SK-N-SH (cell line): ENCODE measurements around the gene TEKT5. TPM values are rescaled to one million over a fixed set of nuclear protein-coding genes. Genes with fewer than 3 reads are reported as not detected.

Experiments used
- CTCF ChIA-PET: fragments of 300-600, 350-600 bp; formaldehyde crosslinking; extraction: SDS; loops from one replicate; lab custom pipeline; 2021; lab: Yijun Ruan, JAX
- POLR2A ChIA-PET: fragments of 350-600 bp; sonication (Branson Sonifier 250); formaldehyde crosslinking; extraction: SDS; loops from one replicate; lab custom pipeline; 2020; ENCODE audit warnings: antibody characterized with exemption, inconsistent platforms; lab: Yijun Ruan, JAX
- DNase-seq: peaks from one replicate; pipeline ENCODE4 v3.0.0; 2012
- H2AFZ ChIP-seq: fragments of 200-600 bp; sonication (generic); 2 replicates; pipeline ENCODE4 v1.8.1; 2016; ENCODE audit warnings: antibody characterized with exemption, mild to moderate bottlenecking, low read depth
- H3F3A ChIP-seq: fragments of 200-600 bp; sonication (generic); replicated peaks from 2 replicates; pipeline ENCODE3; 2016; ENCODE audit warnings: antibody characterized with exemption, mild to moderate bottlenecking; ENCODE audit not compliant: insufficient read depth
- H3K27ac ChIP-seq, 2 experiments: fragments of 200-500 bp in 1 of 2; fragments of 200-600 bp in 1 of 2; sonication (Bioruptor generic) in 1 of 2; sonication (generic), shearing (Covaris generic) in 1 of 2; 2 replicates each; pipeline versions ENCODE4 v1.5.1 to v1.6.1; 2014 to 2016; ENCODE audit warnings: low read depth in 2 of 2, inconsistent platforms in 1 of 2, low read length in 1 of 2, mild to moderate bottlenecking in 1 of 2, mixed read lengths in 1 of 2
- H3K27me3 ChIP-seq: fragments of 200-600 bp; sonication (generic), shearing (Covaris generic); 2 replicates; pipeline ENCODE4 v1.6.1; 2016; ENCODE audit warnings: mixed run types; ENCODE audit not compliant: insufficient read depth
- H3K36me3 ChIP-seq, 2 experiments: fragments of 200-500 bp in 1 of 2; fragments of 200-600 bp in 1 of 2; sonication (Bioruptor generic) in 1 of 2; sonication (generic) in 1 of 2; replicated peaks in 1 of 2; 2 replicates each; pipeline versions ENCODE3 to v1.5.1; 2014 to 2016; ENCODE audit warnings: low read length in 1 of 2, mild to moderate bottlenecking in 1 of 2; ENCODE audit not compliant: insufficient read depth in 2 of 2, control insufficient read depth in 1 of 2
- H3K4me1 ChIP-seq, 2 experiments: fragments of 200-500 bp in 1 of 2; fragments of 200-600 bp in 1 of 2; sonication (Bioruptor generic) in 1 of 2; sonication (generic), shearing (Covaris generic) in 1 of 2; 2 replicates each; pipeline versions ENCODE4 v1.5.1 to v1.6.1; 2014 to 2016; ENCODE audit warnings: low read depth in 1 of 2, low read length in 1 of 2, mixed run types in 1 of 2; ENCODE audit not compliant: insufficient read depth in 2 of 2, control insufficient read depth in 1 of 2
- H3K4me2 ChIP-seq: fragments of 200-600 bp; sonication (generic), shearing (Covaris generic); 2 replicates; pipeline ENCODE4 v1.6.1; 2017; ENCODE audit warnings: mixed run types
- H3K4me3 ChIP-seq, 2 experiments: fragments of 200-500 bp in 1 of 2; fragments of 200-600 bp in 1 of 2; sonication (Bioruptor generic) in 1 of 2; sonication (generic), shearing (Covaris generic) in 1 of 2; 2 replicates each; pipeline versions ENCODE4 v1.5.1 to v1.8.1; 2014 to 2016; ENCODE audit warnings: low read depth in 2 of 2, inconsistent platforms in 1 of 2, low read length in 1 of 2, mild to moderate bottlenecking in 1 of 2, mixed read lengths in 1 of 2, moderate library complexity in 1 of 2
- H3K79me2 ChIP-seq: fragments of 200-600 bp; sonication (generic); 2 replicates; pipeline ENCODE4 v1.8.1; 2017; ENCODE audit warnings: mild to moderate bottlenecking; ENCODE audit not compliant: insufficient read depth
- H3K9ac ChIP-seq: fragments of 200-600 bp; sonication (generic); 2 replicates; pipeline ENCODE4 v1.6.1; 2017; ENCODE audit warnings: mixed run types
- H3K9me2 ChIP-seq: fragments of 200-600 bp; sonication (generic); 2 replicates; pipeline ENCODE4 v1.6.1; 2017; ENCODE audit warnings: mixed run types
- H3K9me3 ChIP-seq: fragments of 200-600 bp; sonication (generic); 2 replicates; pipeline ENCODE4 v1.6.1; 2017; ENCODE audit warnings: mixed run types, mild to moderate bottlenecking, moderate library complexity
- H4K20me1 ChIP-seq: fragments of 200-600 bp; sonication (generic); 2 replicates; pipeline ENCODE4 v1.6.1; 2017; ENCODE audit warnings: mild to moderate bottlenecking, mixed run types; ENCODE audit not compliant: insufficient read depth
- CTCF ChIP-seq: fragments of 200-600 bp; sonication (generic); IDR thresholded peaks from 2 replicates; pipeline ENCODE4 v1.6.1; 2017; ENCODE audit warnings: antibody characterized with exemption, mild to moderate bottlenecking, moderate library complexity
- ELF1 ChIP-seq: IDR thresholded peaks from 2 replicates; pipeline ENCODE4 v1.4.0; 2012
- FOXJ3 ChIP-seq: sonication (generic); formaldehyde crosslinking; IDR thresholded peaks from 2 replicates; pipeline ENCODE4 v1.5.1; 2020; ENCODE audit warnings: mild to moderate bottlenecking, missing genetic modification reagents
- FOXM1 ChIP-seq: IDR thresholded peaks from 2 replicates; pipeline ENCODE4 v1.4.0; 2012; ENCODE audit warnings: low read depth, mild to moderate bottlenecking
- GABPA ChIP-seq: IDR thresholded peaks from 2 replicates; pipeline ENCODE4 v1.4.0; 2012; ENCODE audit warnings: low read depth, mild to moderate bottlenecking
- GATA2 ChIP-seq: sonication (generic); formaldehyde crosslinking; IDR thresholded peaks from 2 replicates; pipeline ENCODE4 v1.5.0; 2020; ENCODE audit warnings: mild to moderate bottlenecking, missing genetic modification reagents
- MXI1 ChIP-seq: IDR thresholded peaks from 2 replicates; pipeline ENCODE4 v1.6.1; 2012; ENCODE audit warnings: mild to moderate bottlenecking, low read depth, low read length, improper control_type of control experiment
- NFIC ChIP-seq: IDR thresholded peaks from 2 replicates; pipeline ENCODE4 v1.4.0; 2012; ENCODE audit warnings: borderline replicate concordance
- RCOR1 ChIP-seq: fragments of 150-350 bp; IDR thresholded peaks from 2 replicates; pipeline ENCODE4 v1.6.1; 2017; ENCODE audit warnings: antibody characterized with exemption, low read length
- SIN3A ChIP-seq: IDR thresholded peaks from 2 replicates; pipeline ENCODE4 v1.6.1; 2012; ENCODE audit warnings: low read depth, mild to moderate bottlenecking, low read length, moderate library complexity, borderline replicate concordance
- SMC3 ChIP-seq: IDR thresholded peaks from 2 replicates; pipeline ENCODE4 v1.6.1; 2012; ENCODE audit warnings: low read depth, low read length, improper control_type of control experiment
- TAF1 ChIP-seq: IDR thresholded peaks from 2 replicates; pipeline ENCODE4 v1.6.1; 2012; ENCODE audit warnings: low read depth, mild to moderate bottlenecking, low read length, moderate library complexity, borderline replicate concordance
- TEAD4 ChIP-seq: IDR thresholded peaks from 2 replicates; pipeline ENCODE4 v1.4.0; 2012; ENCODE audit warnings: mild to moderate bottlenecking, borderline replicate concordance; ENCODE audit not compliant: insufficient read depth
- USF1 ChIP-seq: IDR thresholded peaks from 2 replicates; pipeline ENCODE4 v1.4.0; 2012; ENCODE audit warnings: low read depth, borderline replicate concordance
- USF2 ChIP-seq: fragments of 150-350 bp; IDR thresholded peaks from 2 replicates; pipeline ENCODE4 v1.6.1; 2017; ENCODE audit warnings: antibody characterized with exemption, low read length, low read depth, borderline replicate concordance
- YY1 ChIP-seq: IDR thresholded peaks from 2 replicates; pipeline ENCODE4 v1.4.0; 2012; ENCODE audit warnings: low read depth, mild to moderate bottlenecking
- WGBS: methylation state at CpG from one replicate; pipeline ENCODE4 v1.1.6; 2017; ENCODE audit warnings: low lambda C conversion rate; 5-methylcytosine and 5-hydroxymethylcytosine counted together
- polyA plus RNA-seq, 3 experiments: library from polyadenylated mRNA; depleted of rRNA; stranded (reverse); fragments of >200 nt; gene quantifications; 2 replicates each; pipeline ENCODE4 v1.2.3, GENCODE V29; 2012
- TF ChIP-seq, protein P1 (sequence below): IDR thresholded peaks from 2 replicates; pipeline ENCODE4 v1.6.1; 2012; ENCODE audit warnings: mild to moderate bottlenecking, low read depth, low read length, moderate library complexity
- TF ChIP-seq, protein P2 (sequence below): IDR thresholded peaks from 2 replicates; pipeline ENCODE4; 2012

The TEKT5 gene
- polyA plus RNA-seq, 1 of the 3 experiments (the other 2 are of a cell fraction): not detected

GRCh38 chr16:10662212-10662611 is 32.5 kb downstream of the TEKT5 start:
- Histone ChIP-seq H2AFZ (no peak overlapping the region), H3K4me3 (no peak overlapping the region), H3K9me2 (no peaks in the 10 kb centered on the region), H3K4me1 (no peaks in the 10 kb centered on the region), H3F3A (no peaks in the 10 kb centered on the region), H3K36me3 (no peaks in the 10 kb centered on the region), H3K9me3 (no peaks in the 10 kb centered on the region), H3K9ac (no peak overlapping the region), H4K20me1 (no peaks in the 10 kb centered on the region), H3K4me2 (no peak overlapping the region), H3K79me2 (no peaks in the 10 kb centered on the region), H3K27me3 (no peaks in the 10 kb centered on the region), H3K27ac (no peak overlapping the region)
- TF ChIP-seq TEAD4 (no peak), MXI1 (no peak), NFIC (no peak), CTCF (no peak), YY1 (no peak), RCOR1 (no peak), TAF1 (no peak), FOXM1 (no peak), SIN3A (no peak), USF2 (no peak), FOXJ3 (CRISPR knock-in tag) (no peak), SMC3 (no peak), USF1 (no peak), ELF1 (no peak), GATA2 (CRISPR knock-in tag) (no peak), GABPA (no peak)
- TF ChIP-seq, protein P1, sequence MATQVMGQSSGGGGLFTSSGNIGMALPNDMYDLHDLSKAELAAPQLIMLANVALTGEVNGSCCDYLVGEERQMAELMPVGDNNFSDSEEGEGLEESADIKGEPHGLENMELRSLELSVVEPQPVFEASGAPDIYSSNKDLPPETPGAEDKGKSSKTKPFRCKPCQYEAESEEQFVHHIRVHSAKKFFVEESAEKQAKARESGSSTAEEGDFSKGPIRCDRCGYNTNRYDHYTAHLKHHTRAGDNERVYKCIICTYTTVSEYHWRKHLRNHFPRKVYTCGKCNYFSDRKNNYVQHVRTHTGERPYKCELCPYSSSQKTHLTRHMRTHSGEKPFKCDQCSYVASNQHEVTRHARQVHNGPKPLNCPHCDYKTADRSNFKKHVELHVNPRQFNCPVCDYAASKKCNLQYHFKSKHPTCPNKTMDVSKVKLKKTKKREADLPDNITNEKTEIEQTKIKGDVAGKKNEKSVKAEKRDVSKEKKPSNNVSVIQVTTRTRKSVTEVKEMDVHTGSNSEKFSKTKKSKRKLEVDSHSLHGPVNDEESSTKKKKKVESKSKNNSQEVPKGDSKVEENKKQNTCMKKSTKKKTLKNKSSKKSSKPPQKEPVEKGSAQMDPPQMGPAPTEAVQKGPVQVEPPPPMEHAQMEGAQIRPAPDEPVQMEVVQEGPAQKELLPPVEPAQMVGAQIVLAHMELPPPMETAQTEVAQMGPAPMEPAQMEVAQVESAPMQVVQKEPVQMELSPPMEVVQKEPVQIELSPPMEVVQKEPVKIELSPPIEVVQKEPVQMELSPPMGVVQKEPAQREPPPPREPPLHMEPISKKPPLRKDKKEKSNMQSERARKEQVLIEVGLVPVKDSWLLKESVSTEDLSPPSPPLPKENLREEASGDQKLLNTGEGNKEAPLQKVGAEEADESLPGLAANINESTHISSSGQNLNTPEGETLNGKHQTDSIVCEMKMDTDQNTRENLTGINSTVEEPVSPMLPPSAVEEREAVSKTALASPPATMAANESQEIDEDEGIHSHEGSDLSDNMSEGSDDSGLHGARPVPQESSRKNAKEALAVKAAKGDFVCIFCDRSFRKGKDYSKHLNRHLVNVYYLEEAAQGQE: no peak
- TF ChIP-seq, protein P2, sequence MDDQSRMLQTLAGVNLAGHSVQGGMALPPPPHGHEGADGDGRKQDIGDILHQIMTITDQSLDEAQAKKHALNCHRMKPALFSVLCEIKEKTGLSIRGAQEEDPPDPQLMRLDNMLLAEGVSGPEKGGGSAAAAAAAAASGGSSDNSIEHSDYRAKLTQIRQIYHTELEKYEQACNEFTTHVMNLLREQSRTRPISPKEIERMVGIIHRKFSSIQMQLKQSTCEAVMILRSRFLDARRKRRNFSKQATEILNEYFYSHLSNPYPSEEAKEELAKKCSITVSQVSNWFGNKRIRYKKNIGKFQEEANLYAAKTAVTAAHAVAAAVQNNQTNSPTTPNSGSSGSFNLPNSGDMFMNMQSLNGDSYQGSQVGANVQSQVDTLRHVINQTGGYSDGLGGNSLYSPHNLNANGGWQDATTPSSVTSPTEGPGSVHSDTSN: no peak
- ChIA-PET CTCF (interaction anchor here (1.0 kb wide), 1 partner anchor 256 kb away, joined by 4 read pairs; no protein-coding TSS in a partner anchor), POLR2A (no interaction called here)
- 21% methylated on average over 2 of the region's 5 CpGs for WGBS
- DNase-seq: no peak
